Lower lobe of right lung (tissue), 2 donors: ENCODE measurements around the gene TRMU. TPM values are rescaled to one million over a fixed set of nuclear protein-coding genes. Genes with fewer than 3 reads are reported as not detected.

Experiments
- ATAC-seq, 2 donors: fragments of 200-7000 bp; cut with Tn5 transposase; one replicate each; pipeline ENCODE4 v1.9.1; 2020 to 2022; ENCODE audit warnings: mild to moderate bottlenecking in 2 of 2, moderate library complexity in 2 of 2
- DNase-seq: peaks from one replicate; pipeline ENCODE4 v3.0.0-alpha.2; 2020
- H3K27ac ChIP-seq: fragments of 200-600 bp; one replicate; pipeline ENCODE4 v1.8.0; 2022
- H3K27me3 ChIP-seq: fragments of 200-600 bp; one replicate; pipeline ENCODE4 v1.8.0; 2022; ENCODE audit warnings: low read depth
- H3K36me3 ChIP-seq: fragments of 200-600 bp; one replicate; pipeline ENCODE4 v1.8.0; 2022; ENCODE audit warnings: mild to moderate bottlenecking
- H3K4me1 ChIP-seq: fragments of 200-600 bp; one replicate; pipeline ENCODE4 v1.8.0; 2022
- H3K4me3 ChIP-seq: fragments of 200-600 bp; one replicate; pipeline ENCODE4 v1.8.0; 2022; ENCODE audit warnings: mild to moderate bottlenecking
- H3K9me3 ChIP-seq: fragments of 200-600 bp; one replicate; pipeline ENCODE4 v1.8.0; 2022
- CTCF ChIP-seq: fragments of 200-600 bp; IDR thresholded peaks from one replicate; pipeline ENCODE4 v1.8.0; 2022; ENCODE audit warnings: antibody characterized with exemption, mild to moderate bottlenecking
- intact Hi-C: fragments of 100-400 bp; cut with DNase I; formaldehyde crosslinking; loops from one replicate; pipeline ENCODE4 v1.11.0; 2022
- long read RNA-seq: library from polyadenylated mRNA; unstranded; transcript quantifications from one replicate; pipeline ENCODE4 v2.0.0, GENCODE V29; 2021
- total RNA-seq: library from RNA; stranded (reverse); fragmentation: NEBNext Ultra II Directional; extraction: Animal tissue kit (Norgen Biotek cat#: 25700); gene quantifications from one replicate; pipeline ENCODE4 v1.2.1, GENCODE V29; 2021
- donor health status: DM: no; HTN: yes; CAD: no; lungs with severe emphysema.

The TRMU gene
- 33.5 TPM for total RNA-seq
- long read RNA-seq, transcript TRMU-201 (11 exons, 1,940 nt), result major isoform, 20 of 51 reads
- long read RNA-seq, partial matches to known transcripts, result 7 of 51 reads
- long read RNA-seq, other reads (novel, unspliced or antisense), result 17 of 51 reads

GRCh38 chr22:46335201-46336118 is at the start of gene TRMU:
TSS of gene TRMU (plus strand) at chr22:46335714. CDS start at chr22:46335765, 51 bp downstream.
- Histone ChIP-seq H3K4me3 (peak within 1 kb of the TSS; percentile 100), H3K4me1 (peaks cover 24% of the 10 kb centered on the region), H3K27me3 (no peaks in the 10 kb centered on the region), H3K9me3 (no peaks in the 10 kb centered on the region), H3K36me3 (peaks cover 30% of the 10 kb centered on the region), H3K27ac (peak within 1 kb of the TSS; percentile 86)
- ATAC-seq (peak; percentile 96 to 98), DNase-seq (peak; percentile 93)
- intact Hi-C loops, result no loop called here
- TF ChIP-seq CTCF, result no peak

GRCh38 chr22:46286006-46286405 is 49.5 kb upstream of the TRMU start:
- no peaks in the 10 kb centered on the region for H3K9me3 ChIP-seq
- peaks cover 89% of the 10 kb centered on the region for H3K36me3 ChIP-seq
- ATAC-seq (no peak), DNase-seq (no peak)
- no peak overlapping the region for H3K4me3 ChIP-seq
- no peak overlapping the region for H3K27ac ChIP-seq
- intact Hi-C loops, result no loop called here
- H3K27me3 ChIP-seq, result no peaks in the 10 kb centered on the region
- H3K4me1 ChIP-seq, result peaks cover 18% of the 10 kb centered on the region
- no peak for TF ChIP-seq CTCF

- ATAC-seq, result no peak
- no peak for TF ChIP-seq CTCF
- H3K4me1 ChIP-seq, result peaks cover 18% of the 10 kb centered on the region
Observed at GRCh38 chr22:46286941-46287872, 48.3 kb upstream of the TRMU start.

GRCh38 chr22:46287873-46288751 is 47.4 kb upstream of the TRMU start:
- DNase-seq (peak; percentile 68), ATAC-seq (peak; percentile 72 to 75)
- Histone ChIP-seq H3K27me3 (no peaks in the 10 kb centered on the region), H3K4me3 (peak overlapping the region; percentile 37), H3K27ac (peak overlapping the region; percentile 79), H3K36me3 (peaks cover 87% of the 10 kb centered on the region), H3K4me1 (peaks cover 18% of the 10 kb centered on the region), H3K9me3 (peaks cover 4% of the 10 kb centered on the region)
- no peak for TF ChIP-seq CTCF
- intact Hi-C loops, result no loop called here

More at GRCh38 chr22:46286941-46287872, 48.3 kb upstream of the TRMU start:
- Histone ChIP-seq H3K9me3 (peaks cover 4% of the 10 kb centered on the region), H3K27ac (peak overlapping the region; percentile 79), H3K36me3 (peaks cover 87% of the 10 kb centered on the region), H3K4me3 (peak overlapping the region; percentile 37), H3K27me3 (no peaks in the 10 kb centered on the region)
- DNase-seq, result no peak
- intact Hi-C loops, result no loop called here
